Small intestine (tissue), 7 donors: ENCODE measurements around the gene FIGN. TPM values are rescaled to one million over a fixed set of nuclear protein-coding genes. Genes with fewer than 3 reads are reported as not detected.

Experiments
- DNase-seq, 2 donors: peaks; one replicate each; pipeline versions ENCODE4 v3.0.0 to v3.0.0-alpha.2; 2013
- FAIRE-seq: peaks from 2 replicates; lab custom pipeline; 2012; peaks lifted over from hg19 to GRCh38; lab: Jason Lieb, UNC
- H3K27ac ChIP-seq, 3 donors: one replicate each; pipeline ENCODE4 v1.5.1; 2013; ENCODE audit warnings: low read length in 2 of 3, mild to moderate bottlenecking in 2 of 3, control low read depth in 1 of 3, inconsistent platforms in 1 of 3, low read depth in 1 of 3, moderate library complexity in 1 of 3
- H3K27me3 ChIP-seq, 3 donors: one replicate each; pipeline ENCODE4 v1.6.1; 2013; ENCODE audit warnings: low read length in 3 of 3, inconsistent platforms in 1 of 3; ENCODE audit not compliant: control insufficient read depth in 3 of 3, insufficient read depth in 3 of 3
- H3K36me3 ChIP-seq, 3 donors: one replicate each; pipeline ENCODE4 v1.6.1; 2013; ENCODE audit warnings: low read length in 3 of 3, inconsistent platforms in 1 of 3, low read depth in 1 of 3, mild to moderate bottlenecking in 1 of 3, moderate library complexity in 1 of 3; ENCODE audit not compliant: control insufficient read depth in 3 of 3, insufficient read depth in 2 of 3
- H3K4me1 ChIP-seq, 3 donors: one replicate each; pipeline ENCODE4 v1.6.1; 2013; ENCODE audit warnings: low read length in 2 of 3, inconsistent platforms in 1 of 3, low read depth in 1 of 3, mild to moderate bottlenecking in 1 of 3, moderate library complexity in 1 of 3; ENCODE audit not compliant: control insufficient read depth in 3 of 3, insufficient read depth in 2 of 3
- H3K4me3 ChIP-seq, 3 donors: one replicate each; pipeline ENCODE4 v1.5.1; 2013; ENCODE audit warnings: low read length in 3 of 3, control low read depth in 1 of 3, inconsistent platforms in 1 of 3, low read depth in 1 of 3, mild to moderate bottlenecking in 1 of 3, moderate library complexity in 1 of 3
- H3K9me3 ChIP-seq, 2 donors: one replicate each; pipeline ENCODE4 v1.6.1; 2013; ENCODE audit warnings: low read depth in 1 of 2, low read length in 1 of 2; ENCODE audit not compliant: control insufficient read depth in 2 of 2, insufficient read depth in 1 of 2
- WGBS, 3 donors: extraction: QIAGEN DNeasy Blood & Tissue Kit; methylation state at CpG; one replicate each; pipeline ENCODE4 v1.1.7; 2013; 5-methylcytosine and 5-hydroxymethylcytosine counted together
- polyA plus RNA-seq, 4 donors: library from polyadenylated mRNA; stranded (reverse) in 3 of 4; unstranded in 1 of 4; fragments of 200-250 nt in 3 of 4; fragments of 120-200 nt in 1 of 4; gene quantifications; one replicate each; pipeline versions ENCODE4 v1.2.1 to v1.2.3, GENCODE V29; 2013
- donor health status: healthy with polysubstance abuse.
- donor health status: control.
- donor health status: control.
- donor health status: Bipolar disorder and iron deficiency.
- donor health status: healthy.

The FIGN gene
- polyA plus RNA-seq, 4 donors = 0.27 to 1.0 (median 0.64) TPM; not detected in 1

- Histone ChIP-seq H3K9me3 (no peaks in the 10 kb centered on the region), H3K4me1 (no peaks in the 10 kb centered on the region), H3K27ac (no peak overlapping the region), H3K27me3 (no peaks in the 10 kb centered on the region), H3K36me3 (no peaks in the 10 kb centered on the region), H3K4me3 (no peak overlapping the region)
- DNase-seq = no peak
- no peak for FAIRE-seq
Measured at GRCh38 chr2:163751696-163752095, 15.9 kb upstream of the FIGN start.

DNA sequence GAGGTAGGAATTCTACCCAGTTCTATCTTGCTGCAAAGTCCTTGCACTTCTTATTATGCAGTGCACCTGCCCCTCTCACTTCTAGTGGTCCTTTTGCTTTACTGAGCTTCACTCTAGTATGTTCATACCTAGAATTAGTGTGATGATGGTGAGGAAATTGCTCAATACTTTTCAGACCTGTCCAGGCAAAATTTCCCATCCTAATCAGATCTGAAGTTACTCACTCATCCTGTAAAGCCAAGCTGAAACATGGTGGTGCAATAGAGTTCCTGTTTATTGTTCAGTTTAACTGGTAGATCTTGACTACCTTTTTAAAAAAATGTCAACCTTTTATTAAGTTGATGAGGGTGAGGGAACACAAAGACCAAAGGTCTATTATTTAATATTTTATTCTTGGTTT is 12.6 kb upstream of the FIGN start:
- Histone ChIP-seq H3K27ac (no peak overlapping the region), H3K27me3 (no peaks in the 10 kb centered on the region), H3K4me1 (no peaks in the 10 kb centered on the region), H3K9me3 (no peaks in the 10 kb centered on the region), H3K36me3 (no peaks in the 10 kb centered on the region), H3K4me3 (no peak overlapping the region)
- DNase-seq (no peak), FAIRE-seq (no peak)

GRCh38 chr2:163741435-163741834 is 5.6 kb upstream of the FIGN start:
- H3K36me3 ChIP-seq = no peaks in the 10 kb centered on the region
- no peak overlapping the region for H3K27ac ChIP-seq
- no peaks in the 10 kb centered on the region for H3K9me3 ChIP-seq
- peaks cover 0 to 3% (median 0%) of the 10 kb centered on the region in 3 donors for H3K4me1 ChIP-seq
- H3K4me3 ChIP-seq = no peak overlapping the region
- DNase-seq (no peak), FAIRE-seq (no peak)
- peaks cover 0 to 8% (median 3%) of the 10 kb centered on the region in 3 donors for H3K27me3 ChIP-seq
- WGBS, 3 donors = 58 to 78% (median 64%) methylated on average over 5 of the region's 5 CpGs

DNA sequence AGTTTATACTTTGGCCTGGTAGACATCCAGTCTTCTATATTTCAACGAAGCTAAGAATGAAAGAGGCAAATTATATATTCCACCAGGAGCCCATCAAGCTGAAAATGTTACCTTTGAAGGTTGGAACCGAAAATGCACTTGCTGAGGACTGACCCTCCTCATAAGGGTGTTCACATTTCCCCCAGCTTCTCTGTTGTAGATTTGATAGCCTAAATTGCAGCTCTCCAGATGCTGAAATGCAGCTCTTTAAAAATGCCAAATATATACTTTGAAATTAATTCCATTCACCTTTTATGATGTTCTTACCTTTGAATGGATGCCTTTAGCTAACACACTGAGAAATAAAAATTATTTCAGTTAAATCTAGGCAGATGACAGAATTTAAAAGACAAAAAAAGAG is 1.8 kb upstream of the FIGN start:
- Histone ChIP-seq H3K36me3 (no peaks in the 10 kb centered on the region), H3K9me3 (no peaks in the 10 kb centered on the region), H3K27ac (no peak overlapping the region), H3K4me1 (peaks cover 0 to 7% (median 0%) of the 10 kb centered on the region in 3 donors), H3K27me3 (peaks cover 0 to 19% (median 3%) of the 10 kb centered on the region in 3 donors), H3K4me3 (no peak overlapping the region)
- no peak for DNase-seq
- FAIRE-seq = no peak
- 44 to 64% (median 44%) methylated on average over 2 of the region's 2 CpGs for WGBS, 3 donors

GRCh38 chr2:163737190-163737439 is 1.3 kb upstream of the FIGN start:
- no peaks in the 10 kb centered on the region for H3K9me3 ChIP-seq
- FAIRE-seq = no peak
- DNase-seq = no peak
- no peaks in the 10 kb centered on the region for H3K36me3 ChIP-seq
- peak overlapping the region in 1 of 3 donors; percentile 94 for H3K27ac ChIP-seq
- peak overlapping the region in 1 of 3 donors; percentile 62 for H3K4me3 ChIP-seq
- H3K27me3 ChIP-seq = peaks cover 0 to 19% (median 3%) of the 10 kb centered on the region in 3 donors
- WGBS, 3 donors = 16 to 23% (median 21%) methylated on average over 5 of the region's 5 CpGs
- peaks cover 0 to 7% (median 0%) of the 10 kb centered on the region in 3 donors for H3K4me1 ChIP-seq

DNA sequence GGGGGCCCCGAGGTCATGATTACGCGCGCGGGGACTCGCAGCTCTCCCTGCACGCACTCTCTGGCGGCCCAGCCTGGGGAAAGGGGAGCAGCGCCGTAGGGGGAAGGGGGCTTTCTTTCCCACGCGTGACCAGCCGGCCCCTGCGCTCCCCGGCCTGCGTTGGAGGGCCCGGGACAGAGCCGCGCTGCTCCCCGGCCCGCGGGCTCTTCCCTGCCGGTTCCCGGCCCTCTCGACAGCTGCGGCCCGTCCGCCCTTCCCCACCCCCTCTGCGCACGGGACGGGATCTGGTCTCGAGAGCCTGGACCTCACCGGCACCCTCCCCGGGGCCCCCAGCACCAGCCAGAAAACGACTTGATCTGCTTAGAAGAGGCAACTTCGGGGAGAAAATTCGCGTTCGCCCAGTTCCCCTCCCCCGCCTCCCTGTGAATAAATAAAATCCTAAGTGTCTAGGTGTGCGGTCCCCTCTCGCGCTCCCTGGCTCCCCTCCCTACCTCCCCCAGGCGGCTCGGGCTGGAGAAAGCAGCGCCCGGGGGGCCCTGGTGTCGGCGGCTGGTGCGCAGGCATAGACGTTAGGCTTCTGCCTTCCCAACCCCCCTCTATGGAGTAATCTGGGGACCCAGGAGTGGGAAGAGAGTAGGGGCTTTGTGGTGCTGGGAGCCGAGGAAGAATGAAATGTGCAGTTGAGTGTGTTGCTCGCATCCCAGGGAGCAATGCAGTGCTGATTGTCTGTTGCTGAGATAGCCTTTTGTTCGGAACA is 803 bp upstream of the FIGN start:
- H3K4me1 ChIP-seq = peaks cover 0 to 7% (median 0%) of the 10 kb centered on the region in 3 donors
- peak in 1 of 2 donors; percentile 36 for DNase-seq
- peak overlapping the region; percentile 29 to 62 (median 46) for H3K4me3 ChIP-seq
- H3K27me3 ChIP-seq = peaks cover 0 to 19% (median 3%) of the 10 kb centered on the region in 3 donors
- peak overlapping the region in 2 of 3 donors; percentile 42 to 94 for H3K27ac ChIP-seq
- WGBS, 3 donors = 2 to 5% (median 3%) methylated on average over 42 to 54 of the region's 54 CpGs
- no peak for FAIRE-seq
- H3K36me3 ChIP-seq = no peaks in the 10 kb centered on the region
- H3K9me3 ChIP-seq = no peaks in the 10 kb centered on the region

DNA sequence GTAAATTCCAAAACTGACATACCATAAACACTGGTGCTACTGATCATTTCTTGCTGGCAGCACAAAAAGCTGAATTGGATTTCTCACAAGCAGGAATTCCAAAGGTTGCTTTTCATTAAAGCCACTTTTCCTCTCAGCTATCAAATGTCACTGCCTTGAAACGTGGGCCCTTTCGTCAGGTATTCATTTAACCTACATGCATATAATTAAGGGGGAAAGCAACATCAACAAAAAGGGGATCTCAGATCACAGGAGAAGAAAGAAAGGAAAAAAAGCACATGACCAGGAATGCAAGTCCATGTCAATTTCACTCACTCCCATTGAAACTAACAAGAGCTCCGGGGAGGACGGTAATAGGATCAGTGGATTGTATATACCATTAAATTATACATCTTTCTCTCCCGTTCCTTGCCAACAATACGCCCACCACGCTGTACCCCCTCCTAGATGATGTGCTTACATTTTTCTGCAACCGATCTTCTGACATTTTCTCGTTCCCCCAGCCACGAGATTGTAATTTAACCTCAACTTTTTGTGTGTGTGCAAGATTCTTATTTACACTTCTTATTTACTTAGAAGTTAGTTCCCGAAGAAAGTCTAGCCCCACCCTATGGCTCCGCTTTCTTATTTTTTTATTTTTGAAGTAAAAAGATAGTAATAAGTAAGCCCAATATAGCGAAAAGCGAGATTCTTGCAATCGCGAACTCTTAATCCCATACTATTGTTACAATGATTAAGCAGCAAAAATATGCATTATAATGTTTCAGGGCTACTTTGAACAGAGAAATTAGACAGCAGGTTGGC is 725 bp downstream of the FIGN start:
- Histone ChIP-seq H3K27ac (peak overlapping the region in 2 of 3 donors; percentile 15 to 54), H3K9me3 (no peaks in the 10 kb centered on the region), H3K36me3 (no peaks in the 10 kb centered on the region), H3K27me3 (peaks cover 0 to 19% (median 3%) of the 10 kb centered on the region in 3 donors), H3K4me3 (peak overlapping the region in 1 of 3 donors; percentile 62), H3K4me1 (peaks cover 0 to 7% (median 0%) of the 10 kb centered on the region in 3 donors)
- 4 to 10% (median 5%) methylated on average over 16 of the region's 16 CpGs for WGBS, 3 donors
- no peak for FAIRE-seq
- DNase-seq = peak in 1 of 2 donors; percentile 6

GRCh38 chr2:163734401-163734800 is 1.4 kb downstream of the FIGN start:
- no peak for DNase-seq
- Histone ChIP-seq H3K4me1 (peaks cover 0 to 7% (median 0%) of the 10 kb centered on the region in 3 donors), H3K36me3 (no peaks in the 10 kb centered on the region), H3K4me3 (peak overlapping the region in 1 of 3 donors; percentile 62), H3K27ac (no peak overlapping the region), H3K27me3 (peaks cover 0 to 19% (median 3%) of the 10 kb centered on the region in 3 donors), H3K9me3 (no peaks in the 10 kb centered on the region)
- 31 to 47% (median 33%) methylated on average over 2 of the region's 2 CpGs for WGBS, 3 donors
- FAIRE-seq = no peak
